ENCODE data around the gene MT1A.
A peak's percentile ranks its signal among the peaks of the same experiment; 100 is the strongest.

The MT1A gene

DNA sequence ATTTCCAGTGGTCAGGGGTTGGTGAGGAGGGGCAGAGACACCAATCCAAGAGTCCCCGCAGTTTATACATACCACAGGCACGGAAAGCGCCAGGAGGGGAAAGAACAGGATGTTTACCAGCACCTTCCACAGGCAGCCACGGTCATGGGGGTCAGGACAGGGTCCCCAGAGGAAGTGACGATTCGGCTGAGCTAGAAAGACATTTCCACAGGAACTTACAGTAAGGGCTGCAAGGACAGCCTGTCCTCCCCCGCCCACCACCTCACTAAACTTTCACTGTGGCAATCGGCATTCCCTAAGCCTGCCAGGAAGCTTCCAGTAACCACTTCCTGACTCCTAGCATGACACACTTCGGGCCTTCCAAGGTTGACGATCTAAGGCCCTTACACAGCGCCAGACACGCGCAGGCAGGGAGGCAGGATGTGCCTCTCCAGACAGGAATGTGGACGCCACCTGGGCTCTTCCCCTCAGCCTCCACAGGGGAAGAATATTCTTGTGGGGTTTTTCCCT is 31.3 kb upstream of the MT1A start:
- DNase-seq (ENCODE audit: low read depth) = no peak
- H3K4me3 ChIP-seq (ENCODE audit: low read depth, low read length) = no peak overlapping the region
- TF ChIP-seq CTCF (IDR thresholded peaks at IDR 0.05; ENCODE audit: insufficient read depth, low read depth, low read length, missing control alignments) = no peak

DNA sequence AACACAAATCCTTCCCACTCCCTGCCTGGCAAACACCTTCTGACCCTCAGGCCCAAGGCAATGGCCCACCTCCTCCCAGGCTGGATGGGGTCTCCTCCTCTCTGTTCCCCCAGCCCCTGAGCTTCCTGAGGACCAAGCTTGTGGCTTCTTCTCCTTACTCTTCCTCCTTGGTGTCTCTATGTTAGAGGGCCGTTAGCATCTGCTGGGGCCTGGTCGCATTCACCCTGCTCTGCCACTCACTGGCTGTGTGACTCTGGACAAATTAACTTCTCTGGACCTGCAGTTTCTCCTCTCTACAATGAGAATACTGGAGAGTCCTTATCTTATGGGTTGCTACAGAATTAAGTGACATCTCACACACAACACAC is 30.8 kb upstream of the MT1A start:
- no peak overlapping the region for H3K4me3 ChIP-seq (ENCODE audit: low read depth, low read length)
- no peak for TF ChIP-seq CTCF (IDR thresholded peaks at IDR 0.05; ENCODE audit: insufficient read depth, low read depth, low read length, missing control alignments)
- DNase-seq (ENCODE audit: low read depth) = no peak

DNA sequence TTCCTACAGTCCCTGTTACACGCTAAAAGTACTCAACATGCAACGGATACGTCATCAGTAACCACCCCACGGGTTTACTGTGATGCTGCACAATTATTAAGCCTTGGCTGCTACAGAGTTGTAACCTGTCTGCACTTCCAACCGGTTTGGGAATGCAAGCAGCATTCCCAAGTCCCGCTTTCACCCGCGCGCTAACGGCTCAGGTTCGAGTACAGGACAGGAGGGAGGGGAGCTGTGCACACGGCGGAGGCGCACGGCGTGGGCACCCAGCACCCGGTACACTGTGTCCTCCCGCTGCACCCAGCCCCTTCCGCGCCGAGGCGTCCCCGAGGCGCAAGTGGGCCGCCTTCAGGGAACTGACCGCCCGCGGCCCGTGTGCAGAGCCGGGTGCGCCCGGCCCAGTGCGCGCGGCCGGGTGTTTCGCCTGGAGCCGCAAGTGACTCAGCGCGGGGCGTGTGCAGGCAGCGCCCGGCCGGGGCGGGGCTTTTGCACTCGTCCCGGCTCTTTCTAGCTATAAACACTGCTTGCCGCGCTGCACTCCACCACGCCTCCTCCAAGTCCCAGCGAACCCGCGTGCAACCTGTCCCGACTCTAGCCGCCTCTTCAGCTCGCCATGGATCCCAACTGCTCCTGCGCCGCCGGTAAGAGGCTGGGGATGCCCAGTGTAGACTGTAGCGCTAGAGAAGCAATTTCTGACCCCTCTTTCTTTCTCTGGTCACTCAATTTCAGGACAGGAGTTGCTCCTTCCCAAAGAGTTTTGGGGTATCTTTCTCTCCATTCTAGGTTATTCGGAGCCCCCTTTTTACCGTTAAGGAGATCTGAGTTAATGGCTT is 30.2 kb upstream of the MT1A start, which contains the start of gene MT2A:
TSS of gene MT2A (plus strand) at position 542 of the 833 bp plus-strand sequence. CDS start at position 614, 72 bp downstream.
- peak; percentile 95 for DNase-seq (ENCODE audit: low read depth)
- peak within 1 kb of the TSS; percentile 69 for H3K4me3 ChIP-seq (ENCODE audit: low read depth, low read length)
- TF ChIP-seq CTCF (IDR thresholded peaks at IDR 0.05; ENCODE audit: insufficient read depth, low read depth, low read length, missing control alignments) = no peak

DNA sequence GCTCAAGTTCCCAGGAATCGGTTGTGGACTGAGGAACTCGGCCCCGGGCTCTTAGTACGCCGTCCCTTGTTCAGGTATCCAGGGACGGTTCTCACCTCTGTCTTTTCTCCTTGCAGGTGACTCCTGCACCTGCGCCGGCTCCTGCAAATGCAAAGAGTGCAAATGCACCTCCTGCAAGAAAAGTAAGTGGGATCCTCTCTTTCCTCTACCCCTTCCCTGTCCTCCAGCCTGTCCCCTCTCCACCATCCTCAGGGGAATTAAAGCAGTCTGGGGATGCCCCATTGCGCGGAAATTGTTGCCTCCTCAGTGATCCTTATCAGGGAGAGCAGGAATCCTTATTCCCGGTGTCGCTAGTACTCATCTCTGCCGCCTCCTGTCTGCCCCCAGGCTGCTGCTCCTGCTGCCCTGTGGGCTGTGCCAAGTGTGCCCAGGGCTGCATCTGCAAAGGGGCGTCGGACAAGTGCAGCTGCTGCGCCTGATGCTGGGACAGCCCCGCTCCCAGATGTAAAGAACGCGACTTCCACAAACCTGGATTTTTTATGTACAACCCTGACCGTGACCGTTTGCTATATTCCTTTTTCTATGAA is 29.5 kb upstream of the MT1A start:
- DNase-seq (ENCODE audit: low read depth) = no peak
- TF ChIP-seq CTCF (IDR thresholded peaks at IDR 0.05; ENCODE audit: insufficient read depth, low read depth, low read length, missing control alignments) = no peak

GRCh38 chr16:56609463-56609921 is 29.0 kb upstream of the MT1A start:
- DNase-seq (ENCODE audit: low read depth) = peak; percentile 91
- no peak for TF ChIP-seq CTCF (IDR thresholded peaks at IDR 0.05; ENCODE audit: insufficient read depth, low read depth, low read length, missing control alignments)
- H3K4me3 ChIP-seq (ENCODE audit: low read depth, low read length) = peak overlapping the region; percentile 69

More for the DNA sequence above, 29.5 kb upstream of the MT1A start:
- H3K4me3 ChIP-seq (ENCODE audit: low read depth, low read length) = peak overlapping the region; percentile 69

GRCh38 chr16:56610017-56610608 is 28.4 kb upstream of the MT1A start:
- peak; percentile 62 for DNase-seq (ENCODE audit: low read depth)
- no peak for TF ChIP-seq CTCF (IDR thresholded peaks at IDR 0.05; ENCODE audit: insufficient read depth, low read depth, low read length, missing control alignments)
- H3K4me3 ChIP-seq (ENCODE audit: low read depth, low read length) = peak overlapping the region; percentile 69

All from GM12865 (cell line).